ENCODE results near the gene MARCHF5.
"Not testable (repeated sequence)": the region's sequence is repeated elsewhere in the genome, so short reads cannot be mapped to it uniquely, and the experiment has no call there.

The MARCHF5 gene

GRCh38 chr10:92305133-92306072, 14.4 kb downstream of the MARCHF5 start:
- DNase-seq: no peak

DNA sequence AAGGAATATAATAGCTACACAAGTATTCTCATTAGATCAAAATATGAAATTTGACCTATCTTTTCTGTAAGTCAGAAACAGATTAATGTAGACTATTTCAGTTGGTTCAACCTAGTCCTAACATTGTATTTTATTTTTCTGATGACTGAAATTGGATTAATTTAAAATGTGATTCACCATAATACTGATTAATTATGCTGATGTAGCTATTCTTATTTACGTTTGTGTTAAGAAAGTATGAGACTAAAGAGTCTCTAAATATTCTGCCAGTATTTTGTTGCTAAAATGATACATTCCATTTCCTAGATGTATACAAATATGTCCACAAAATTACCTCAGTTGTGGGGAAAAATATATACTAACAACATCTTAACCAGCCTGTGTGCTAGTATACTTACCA, 18.3 kb downstream of the MARCHF5 start:
- no peak for DNase-seq

DNA sequence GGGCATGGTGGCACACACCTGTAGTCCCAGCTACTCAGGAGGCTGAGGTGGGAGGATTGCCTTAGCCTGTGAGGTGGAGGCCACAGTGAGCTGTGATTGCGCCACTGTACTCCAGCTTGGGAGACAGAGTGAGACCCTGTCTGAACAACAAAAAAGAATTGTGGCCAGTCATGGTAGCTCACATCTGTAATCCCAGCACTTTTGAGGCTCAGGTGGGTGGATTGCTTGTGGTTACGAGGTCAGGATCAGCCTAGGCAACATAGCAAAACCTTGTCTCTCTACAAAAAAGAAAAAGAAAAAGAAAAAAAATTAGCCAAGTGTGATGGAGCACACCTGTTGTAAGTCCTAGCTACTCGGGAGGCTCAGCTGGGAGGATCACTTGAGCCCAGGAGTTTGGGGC, 22.8 kb downstream of the MARCHF5 start:
- DNase-seq: no peak

- DNase-seq: no peak
Measured at GRCh38 chr10:92316610-92317009, 25.6 kb downstream of the MARCHF5 start.

- no peak for DNase-seq
Measured at GRCh38 chr10:92323079-92323478, 32.1 kb downstream of the MARCHF5 start.

- DNase-seq: no peak
Measured at GRCh38 chr10:92327445-92328433, 36.8 kb downstream of the MARCHF5 start.

- DNase-seq: no peak
Measured at GRCh38 chr10:92328993-92329392, 38.0 kb downstream of the MARCHF5 start.

DNA sequence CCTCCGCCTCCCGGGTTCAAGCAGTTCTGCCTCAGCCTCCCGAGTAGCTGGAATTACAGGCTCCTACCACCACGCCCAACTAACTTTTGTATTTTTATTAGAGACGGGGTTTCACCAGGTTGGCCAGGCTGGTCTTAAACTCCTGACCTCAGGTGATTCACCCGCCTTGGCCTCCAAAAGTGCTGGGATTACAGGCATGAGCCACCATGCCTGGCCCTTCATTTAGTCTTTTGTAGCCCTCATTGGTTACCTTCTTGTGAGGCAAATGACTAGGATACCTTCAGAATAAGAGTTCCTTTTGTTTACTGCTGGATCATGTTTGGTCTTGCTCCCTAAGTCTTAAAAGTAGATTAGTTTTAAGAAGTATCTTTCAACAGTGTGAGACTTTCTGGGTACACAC, 39.0 kb downstream of the MARCHF5 start:
- not testable (repeated sequence) for DNase-seq

- DNase-seq: no peak
Measured at GRCh38 chr10:92342796-92343195, 51.8 kb downstream of the MARCHF5 start.

GRCh38 chr10:92345575-92345974, 54.6 kb downstream of the MARCHF5 start:
- DNase-seq: not testable (repeated sequence)

GRCh38 chr10:92347035-92347676, 56.2 kb downstream of the MARCHF5 start:
- DNase-seq: not testable (repeated sequence)

- no peak for DNase-seq
Measured at GRCh38 chr10:92350411-92350810, 59.4 kb downstream of the MARCHF5 start.

DNA sequence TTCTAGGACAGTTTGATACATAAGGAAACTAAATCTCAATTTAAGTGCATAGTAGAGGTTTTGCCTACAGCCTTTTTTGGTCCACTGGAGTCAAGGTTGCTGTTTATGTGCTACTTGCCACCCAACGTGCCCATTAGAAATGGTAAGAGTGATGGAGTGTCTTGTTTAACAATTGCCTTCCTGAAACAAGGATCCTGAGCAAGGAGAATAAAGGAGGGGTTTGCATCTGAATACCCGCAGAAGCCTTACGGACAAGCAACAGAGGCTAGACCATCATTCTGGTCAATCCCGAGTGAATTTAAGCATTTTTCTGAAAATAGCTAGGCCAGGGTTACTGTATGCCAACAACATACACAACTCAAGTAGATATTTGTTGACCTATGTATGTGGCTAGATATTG, 63.6 kb downstream of the MARCHF5 start:
- DNase-seq: no peak

DNA sequence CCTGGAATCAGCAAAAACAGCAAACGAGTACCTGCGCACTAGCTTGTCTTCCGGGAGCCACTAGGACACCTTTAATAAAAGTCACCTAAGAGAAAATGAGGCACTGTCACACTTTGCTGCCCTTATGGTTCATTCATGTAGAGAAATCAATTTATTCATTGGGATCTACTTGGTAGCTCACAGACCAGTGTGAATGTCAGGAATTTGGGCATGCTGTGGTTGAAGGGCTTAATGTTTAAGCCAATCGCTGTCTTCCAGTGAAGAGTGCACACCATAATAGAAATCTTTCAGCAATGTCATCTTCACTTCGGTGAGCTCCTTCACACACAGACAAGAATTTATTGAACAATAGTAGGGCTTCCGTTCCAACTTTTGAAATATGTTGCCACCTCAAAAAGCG, 65.1 kb downstream of the MARCHF5 start:
- no peak for DNase-seq

DNA sequence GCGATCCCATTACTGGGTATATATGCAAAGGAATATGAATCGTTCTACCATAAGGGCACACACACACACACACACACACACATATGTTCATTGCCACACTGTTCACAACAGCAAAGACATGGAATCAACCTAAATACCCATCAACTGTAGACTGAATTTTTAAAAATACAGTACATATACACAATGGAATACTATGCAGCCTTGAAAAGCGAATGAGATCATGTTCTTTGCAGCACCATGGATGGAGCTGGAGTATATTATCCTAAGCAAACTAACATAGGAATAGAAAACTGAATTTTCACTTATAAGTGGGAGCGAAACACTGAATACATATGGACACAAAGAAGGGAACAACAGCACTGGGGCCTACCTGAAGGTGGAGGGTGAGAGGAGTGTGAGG, 72.5 kb downstream of the MARCHF5 start:
- no peak for DNase-seq

- no peak for DNase-seq
Measured at GRCh38 chr10:92366412-92367021, 75.5 kb downstream of the MARCHF5 start.

- no peak for DNase-seq
Measured at GRCh38 chr10:92377962-92378361, 87.0 kb downstream of the MARCHF5 start.

- DNase-seq: no peak
Measured at GRCh38 chr10:92381543-92381954, 90.6 kb downstream of the MARCHF5 start.

DNA sequence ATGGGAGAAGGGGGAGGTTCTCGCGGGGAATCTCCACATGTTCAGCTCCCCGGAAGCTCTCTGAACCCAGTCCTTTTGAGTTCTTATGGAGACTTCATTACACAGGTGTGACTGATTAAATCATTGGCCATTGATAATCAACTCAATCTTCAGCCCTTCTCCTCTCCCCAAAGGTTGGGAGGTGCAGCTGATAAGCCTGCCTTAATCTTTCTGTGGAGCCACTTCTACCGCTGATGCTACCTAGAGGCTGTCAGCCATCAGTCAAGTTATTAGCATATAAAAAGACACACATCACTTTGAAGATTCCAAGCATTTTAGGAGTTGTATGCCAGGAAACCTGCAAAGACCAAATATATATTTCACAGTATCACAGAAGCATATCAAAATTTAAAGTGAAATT, 91.7 kb downstream of the MARCHF5 start:
- DNase-seq: no peak

DNA sequence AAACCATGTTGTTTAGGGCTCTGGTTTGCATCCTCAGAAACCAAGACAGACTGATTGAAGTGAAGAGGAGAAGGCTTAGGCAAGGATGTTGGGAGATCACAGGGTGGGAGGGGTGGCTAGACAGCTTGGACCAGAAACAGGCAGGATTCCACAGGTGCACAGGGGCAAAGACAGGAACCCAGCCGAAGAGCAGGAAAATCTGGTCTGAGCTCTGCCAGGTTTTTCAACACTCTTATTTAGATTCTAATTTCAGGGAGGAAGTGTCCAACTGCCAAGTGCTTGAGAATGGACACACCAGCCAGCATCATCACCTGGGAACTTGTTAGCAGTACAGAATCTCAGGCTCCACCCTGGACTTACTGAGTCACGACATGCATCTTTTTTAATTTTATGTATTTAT, 93.8 kb downstream of the MARCHF5 start:
- no peak for DNase-seq

GRCh38 chr10:92385831-92386230, 94.9 kb downstream of the MARCHF5 start:
- DNase-seq: no peak

GRCh38 chr10:92387289-92387940, 96.4 kb downstream of the MARCHF5 start:
- DNase-seq: no peak

All from stimulated activated CD4-positive, alpha-beta T cell treated with anti-CD3 and anti-CD28 coated beads, Interleukin-4, amount 100 ng/mL, for 24 hours (primary cell).